GM23248 (cell line): ENCODE results near the gene HBA1.

ENCODE experiments used
- EZH2 ChIP-seq: fragments of 200-600 bp; sonication (generic); IDR thresholded peaks from 2 replicates; pipeline ENCODE4 v1.6.1; 2018; ENCODE audit warnings: antibody characterized with exemption, mild to moderate bottlenecking; ENCODE audit not compliant: insufficient read depth, poor library complexity, severe bottlenecking
- EZH2phosphoT487 ChIP-seq: fragments of 200-600 bp; sonication (generic); IDR thresholded peaks from 2 replicates; pipeline ENCODE4 v1.6.1; 2018; ENCODE audit warnings: antibody characterized with exemption, moderate library complexity, mild to moderate bottlenecking, low read depth; ENCODE audit not compliant: insufficient read depth

- TF ChIP-seq EZH2 (no peak), EZH2phosphoT487 (no peak)
These were observed 5.7 kb upstream of the HBA1 start for GRCh38 chr16:170788-171187.
